OCI-LY7 (cell line): Measurements from ENCODE around the gene PANK4. TPM values are rescaled to one million over a fixed set of nuclear protein-coding genes. Genes with fewer than 3 reads are reported as not detected.

Experiments
- BruUV-seq: library from RNA; stranded (reverse); fragments of 400-500 nt; replicated peaks from 2 replicates; lab custom pipeline; 2021; lab: Mats Ljungman, UMichigan
- CTCF ChIA-PET: fragments of 300-600 bp; sonication (Branson Sonifier 250); formaldehyde crosslinking; loops from one replicate; lab custom pipeline; 2022; ENCODE audit warnings: antibody characterized with exemption; ENCODE audit not compliant: unreplicated experiment; lab: Charles Lee
- POLR2A ChIA-PET: fragments of 300-600 bp; sonication (Branson Sonifier 250); formaldehyde crosslinking; loops from one replicate; lab custom pipeline; 2022; ENCODE audit warnings: antibody characterized with exemption; lab: Charles Lee
- DNase-seq: peaks from one replicate; pipeline ENCODE4 v3.0.0-alpha.2; 2015; ENCODE audit warnings: low spot score
- H2AFZ ChIP-seq: fragments of 200-600 bp; sonication (generic), shearing (Covaris generic); 2 replicates; pipeline ENCODE4 v1.6.1; 2014; ENCODE audit warnings: mild to moderate bottlenecking, antibody characterized with exemption, low read length, moderate library complexity
- H3K27ac ChIP-seq: fragments of 200-600 bp; sonication (generic); 2 replicates; pipeline ENCODE4 v1.5.1; 2014; ENCODE audit warnings: mixed run types, low read depth, mild to moderate bottlenecking, moderate library complexity, low read length, inconsistent platforms; ENCODE audit not compliant: poor library complexity, severe bottlenecking
- H3K36me3 ChIP-seq: fragments of 200-600 bp; sonication (generic); 2 replicates; pipeline ENCODE4 v1.6.1; 2014; ENCODE audit warnings: mild to moderate bottlenecking, antibody characterized with exemption, low read length, moderate library complexity, mixed read lengths; ENCODE audit not compliant: insufficient read depth
- H3K4me1 ChIP-seq: fragments of 200-600 bp; sonication (generic); 2 replicates; pipeline ENCODE4 v1.5.1; 2014; ENCODE audit warnings: mild to moderate bottlenecking, low read length; ENCODE audit not compliant: insufficient read depth, poor library complexity, severe bottlenecking
- H3K4me2 ChIP-seq: fragments of 200-600 bp; sonication (generic); 2 replicates; pipeline ENCODE4 v1.6.1; 2014; ENCODE audit warnings: mild to moderate bottlenecking, low read length
- H3K4me3 ChIP-seq: fragments of 200-600 bp; sonication (generic); 2 replicates; pipeline ENCODE4 v1.5.1; 2014; ENCODE audit warnings: mild to moderate bottlenecking, low read depth, low read length; ENCODE audit not compliant: poor library complexity, severe bottlenecking
- H3K79me2 ChIP-seq: fragments of 200-600 bp; sonication (generic); 2 replicates; pipeline ENCODE4 v1.6.1; 2016; ENCODE audit warnings: low read depth, mild to moderate bottlenecking, low read length, moderate library complexity, mixed read lengths; ENCODE audit not compliant: insufficient read depth
- H3K9me2 ChIP-seq: fragments of 200-600 bp; sonication (generic); 2 replicates; pipeline ENCODE4 v1.6.1; 2016; ENCODE audit warnings: mild to moderate bottlenecking, low read length, mixed read lengths; ENCODE audit not compliant: insufficient read depth
- H3K9me3 ChIP-seq: fragments of 200-600 bp; sonication (generic); 2 replicates; pipeline ENCODE4 v1.6.1; 2014; ENCODE audit warnings: mild to moderate bottlenecking, mixed run types, low read length, mixed read lengths
- H4K20me1 ChIP-seq: fragments of 200-600 bp; sonication (generic); 2 replicates; pipeline ENCODE4 v1.6.1; 2014; ENCODE audit warnings: mild to moderate bottlenecking, antibody characterized with exemption, low read length, moderate library complexity, mixed read lengths; ENCODE audit not compliant: insufficient read depth
- EZH2phosphoT487 ChIP-seq: fragments of 200-600 bp; sonication (generic); IDR thresholded peaks from 2 replicates; pipeline ENCODE4 v1.6.1; 2018; ENCODE audit warnings: low read depth, borderline replicate concordance, mild to moderate bottlenecking, mixed run types, antibody characterized with exemption, low read length, moderate library complexity, mixed read lengths
- intact Hi-C: fragments of 100-400 bp; cut with micrococcal nuclease; formaldehyde crosslinking; loops from one replicate; pipeline ENCODE4 v1.10.0; 2022; ENCODE audit not compliant: unreplicated experiment
- total RNA-seq, 2 experiments: library from RNA; depleted of rRNA in 1 of 2; stranded (reverse); fragments of >200 nt in 1 of 2; shearing (Covaris generic) in 1 of 2; gene quantifications; 2 replicates each; pipeline ENCODE4 v1.2.3, GENCODE V29; 2014 to 2022
- TF ChIP-seq, protein P1 (sequence below): fragments of 200-600 bp; sonication (generic); conservative IDR thresholded peaks from 2 replicates; pipeline ENCODE4 v1.5.1; 2014; ENCODE audit warnings: mild to moderate bottlenecking, antibody characterized with exemption, low read length, moderate library complexity, mixed read lengths

PANK4 gene
- total RNA-seq, 2 experiments from 2014 or later, result 49.1 to 55.9 TPM

DNA sequence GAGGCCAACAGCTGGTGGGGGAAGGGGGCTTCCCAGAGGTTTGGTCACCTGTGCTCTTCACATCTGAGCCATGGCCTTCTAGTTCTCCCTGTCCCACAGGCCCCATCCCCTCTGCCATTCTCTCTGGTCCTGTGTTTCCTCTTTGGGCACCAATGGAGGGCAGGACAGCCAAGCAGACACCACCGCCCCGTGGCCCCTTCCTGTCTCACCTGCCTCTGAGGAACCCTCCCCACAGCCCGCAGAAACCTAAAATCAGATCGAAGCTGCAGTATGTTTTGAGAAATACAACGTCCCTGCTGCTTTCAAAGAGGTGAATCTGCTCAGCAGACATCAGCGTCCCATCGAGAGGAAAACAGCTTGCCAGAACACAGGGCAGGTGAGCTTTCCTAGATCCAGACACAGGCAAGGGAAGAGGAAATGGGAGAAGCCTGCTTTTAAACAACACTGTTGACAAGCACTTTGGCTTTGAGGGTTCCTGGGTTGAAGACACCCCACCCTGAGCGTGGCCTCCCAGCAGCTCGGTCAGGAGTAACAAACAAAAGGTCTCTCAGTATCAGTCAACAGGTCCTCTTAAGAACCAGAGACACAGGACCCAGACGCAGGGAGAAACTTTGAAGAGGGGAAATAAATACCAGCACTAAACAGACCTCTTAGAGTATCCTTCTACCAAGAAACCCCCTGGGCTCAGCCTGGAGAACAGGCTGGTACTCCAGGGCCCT lies 2.3 kb downstream of the PANK4 start:
- H3K9me2 ChIP-seq, result no peaks in the 10 kb centered on the region
- POLR2A ChIA-PET, result no interaction called here
- BruUV-seq, result no TSS peak
- no peak for DNase-seq
- CTCF ChIA-PET, result no interaction called here
- peaks cover 40% of the 10 kb centered on the region for H3K79me2 ChIP-seq
- TF ChIP-seq, protein P1, sequence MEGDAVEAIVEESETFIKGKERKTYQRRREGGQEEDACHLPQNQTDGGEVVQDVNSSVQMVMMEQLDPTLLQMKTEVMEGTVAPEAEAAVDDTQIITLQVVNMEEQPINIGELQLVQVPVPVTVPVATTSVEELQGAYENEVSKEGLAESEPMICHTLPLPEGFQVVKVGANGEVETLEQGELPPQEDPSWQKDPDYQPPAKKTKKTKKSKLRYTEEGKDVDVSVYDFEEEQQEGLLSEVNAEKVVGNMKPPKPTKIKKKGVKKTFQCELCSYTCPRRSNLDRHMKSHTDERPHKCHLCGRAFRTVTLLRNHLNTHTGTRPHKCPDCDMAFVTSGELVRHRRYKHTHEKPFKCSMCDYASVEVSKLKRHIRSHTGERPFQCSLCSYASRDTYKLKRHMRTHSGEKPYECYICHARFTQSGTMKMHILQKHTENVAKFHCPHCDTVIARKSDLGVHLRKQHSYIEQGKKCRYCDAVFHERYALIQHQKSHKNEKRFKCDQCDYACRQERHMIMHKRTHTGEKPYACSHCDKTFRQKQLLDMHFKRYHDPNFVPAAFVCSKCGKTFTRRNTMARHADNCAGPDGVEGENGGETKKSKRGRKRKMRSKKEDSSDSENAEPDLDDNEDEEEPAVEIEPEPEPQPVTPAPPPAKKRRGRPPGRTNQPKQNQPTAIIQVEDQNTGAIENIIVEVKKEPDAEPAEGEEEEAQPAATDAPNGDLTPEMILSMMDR, result no peak
- TF ChIP-seq EZH2phosphoT487, result no peak
- peak overlapping the region; percentile 100 for H3K4me3 ChIP-seq
- peaks cover 13% of the 10 kb centered on the region for H4K20me1 ChIP-seq
- no peak overlapping the region for H3K27ac ChIP-seq
- H2AFZ ChIP-seq, result no peak overlapping the region
- intact Hi-C loops, result no loop called here
- peaks cover 26% of the 10 kb centered on the region for H3K36me3 ChIP-seq
- no peaks in the 10 kb centered on the region for H3K9me3 ChIP-seq
- H3K4me1 ChIP-seq, result peaks cover 26% of the 10 kb centered on the region
- H3K4me2 ChIP-seq, result peak overlapping the region; percentile 99; the same call in 1 of the 2 replicates

DNA sequence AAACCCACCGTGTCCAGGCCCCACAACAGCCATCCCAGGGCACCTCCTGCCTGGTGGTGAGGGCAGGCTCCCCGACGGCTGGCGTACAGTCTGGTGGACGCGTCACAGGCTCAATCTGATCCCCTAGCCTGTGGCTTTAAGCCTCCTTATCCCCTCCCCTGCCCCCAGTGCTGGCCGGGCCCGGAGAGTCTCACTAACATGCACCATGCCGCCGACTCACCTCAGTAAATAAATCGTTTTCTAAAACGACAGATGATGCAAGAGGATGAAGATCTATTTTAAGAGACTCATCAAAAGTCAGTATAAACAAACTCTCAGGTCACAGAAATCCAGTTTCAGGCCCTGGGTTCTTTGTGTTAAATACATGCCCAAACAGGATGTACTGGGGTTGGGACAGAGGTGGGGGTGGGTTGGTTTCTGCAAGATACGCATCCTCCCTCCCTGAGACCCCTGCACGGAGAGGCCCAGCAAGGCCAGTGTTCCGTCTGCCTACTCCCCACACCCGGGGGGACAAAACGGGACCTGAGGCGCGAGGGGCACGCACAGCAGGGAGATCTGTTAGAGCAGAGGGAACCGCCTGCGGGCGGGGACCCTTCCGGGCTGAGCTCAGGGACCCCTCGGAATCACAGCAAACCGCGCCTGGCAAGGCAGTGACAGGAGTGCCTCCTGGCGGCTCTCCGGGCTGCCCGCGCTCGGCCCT lies 3.1 kb downstream of the PANK4 start:
- H4K20me1 ChIP-seq, result peaks cover 13% of the 10 kb centered on the region
- POLR2A ChIA-PET, result no interaction called here
- no peaks in the 10 kb centered on the region for H3K9me3 ChIP-seq
- TF ChIP-seq, protein P1, result no peak
- TF ChIP-seq EZH2phosphoT487, result no peak
- peaks cover 26% of the 10 kb centered on the region for H3K4me1 ChIP-seq
- intact Hi-C loops, result no loop called here
- H3K27ac ChIP-seq, result no peak overlapping the region
- no peaks in the 10 kb centered on the region for H3K9me2 ChIP-seq
- BruUV-seq, result no TSS peak
- H3K79me2 ChIP-seq, result peaks cover 40% of the 10 kb centered on the region
- peaks cover 33% of the 10 kb centered on the region for H3K36me3 ChIP-seq
- DNase-seq, result no peak
- H3K4me2 ChIP-seq, result peak overlapping the region; percentile 99; the same call in 1 of the 2 replicates
- CTCF ChIA-PET, result no interaction called here
- H3K4me3 ChIP-seq, result no peak overlapping the region
- no peak overlapping the region for H2AFZ ChIP-seq

DNA sequence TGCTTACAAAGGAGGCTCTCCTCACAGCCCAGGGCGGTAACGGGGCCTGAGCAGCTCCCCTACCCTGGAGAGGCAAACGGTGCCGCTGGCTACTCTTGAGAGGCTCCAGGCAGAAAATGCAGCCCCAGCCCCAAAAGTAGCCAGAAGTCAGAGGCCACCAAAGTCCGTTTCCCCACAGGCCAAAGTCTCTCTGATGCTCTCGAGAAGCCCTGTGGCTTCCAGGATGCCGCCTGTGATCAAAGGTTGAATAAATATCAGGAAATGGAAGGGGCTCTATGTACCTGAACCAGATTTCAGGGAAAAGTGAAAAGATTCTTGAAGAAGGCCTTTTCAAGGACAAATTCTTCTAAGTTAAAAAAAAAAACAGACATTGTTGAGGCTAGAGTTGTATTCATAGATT lies 4.2 kb downstream of the PANK4 start:
- ChIA-PET CTCF (no interaction called here), POLR2A (no interaction called here)
- H3K36me3 ChIP-seq, result peaks cover 43% of the 10 kb centered on the region
- H3K79me2 ChIP-seq, result peaks cover 40% of the 10 kb centered on the region
- no peak overlapping the region for H2AFZ ChIP-seq
- peaks cover 13% of the 10 kb centered on the region for H4K20me1 ChIP-seq
- H3K9me3 ChIP-seq, result no peaks in the 10 kb centered on the region
- no peak overlapping the region for H3K27ac ChIP-seq
- no peak overlapping the region for H3K4me2 ChIP-seq
- no TSS peak for BruUV-seq
- TF ChIP-seq EZH2phosphoT487, result no peak
- TF ChIP-seq, protein P1, result no peak
- peaks cover 26% of the 10 kb centered on the region for H3K4me1 ChIP-seq
- DNase-seq, result no peak
- no peaks in the 10 kb centered on the region for H3K9me2 ChIP-seq
- intact Hi-C loops, result no loop called here
- no peak overlapping the region for H3K4me3 ChIP-seq
